ENCODE data around the gene ACSS3.

The ACSS3 gene

DNA sequence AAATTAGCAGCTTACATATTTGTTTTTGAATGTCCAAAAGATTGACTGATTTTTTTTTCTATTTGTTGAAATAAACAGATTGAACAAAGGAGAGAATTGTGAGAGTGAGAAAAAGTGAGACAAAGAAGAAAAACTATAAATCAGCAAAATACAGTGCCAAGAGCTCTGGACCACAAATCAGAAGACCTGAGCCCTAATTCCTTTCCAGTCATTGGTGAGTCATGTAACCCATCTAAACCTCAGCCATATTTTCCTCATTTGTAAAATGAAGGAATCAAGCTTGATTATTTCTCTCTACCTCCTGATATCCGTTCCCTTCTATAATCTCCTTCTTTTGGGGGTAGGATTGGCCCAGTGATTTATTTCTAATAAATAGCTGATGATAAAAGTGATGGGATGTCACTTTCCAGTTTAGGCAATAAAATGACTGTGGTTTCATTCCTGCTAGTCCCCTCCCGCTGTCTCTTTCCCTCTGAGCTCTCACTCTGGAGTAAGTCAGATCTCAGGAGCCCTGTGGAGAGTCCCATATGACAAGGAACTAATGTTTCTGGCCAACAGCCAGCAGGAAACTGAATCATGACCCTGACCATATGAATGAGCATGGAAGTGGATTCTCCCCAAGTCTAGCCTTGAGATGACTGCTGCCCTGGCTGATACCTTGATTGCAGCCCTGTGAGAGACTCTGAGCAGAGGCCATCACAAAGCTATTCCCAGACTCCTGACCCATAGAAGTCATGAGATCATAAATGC is 218.9 kb downstream of the ACSS3 start:
- no peak for DNase-seq (ENCODE audit: low spot score)

DNA sequence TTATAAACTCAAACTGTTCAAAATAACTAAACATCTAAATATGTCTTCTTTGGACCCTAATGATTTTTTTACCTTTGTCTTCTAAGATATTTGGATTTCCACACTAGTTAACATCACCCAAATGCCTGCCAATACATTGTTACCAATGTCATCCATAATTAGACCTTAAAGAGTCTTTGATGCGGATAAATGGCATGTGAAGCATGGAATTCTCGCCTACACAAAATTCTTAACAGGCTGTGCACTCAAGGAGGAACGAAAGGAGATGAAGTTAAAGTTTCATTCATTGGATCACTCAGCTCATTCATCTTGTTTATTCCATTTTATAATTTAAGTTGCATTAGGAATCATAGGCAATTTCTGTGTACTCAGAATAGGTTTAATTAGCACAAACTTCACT is 219.7 kb downstream of the ACSS3 start:
- no peak for DNase-seq (ENCODE audit: low spot score)

DNA sequence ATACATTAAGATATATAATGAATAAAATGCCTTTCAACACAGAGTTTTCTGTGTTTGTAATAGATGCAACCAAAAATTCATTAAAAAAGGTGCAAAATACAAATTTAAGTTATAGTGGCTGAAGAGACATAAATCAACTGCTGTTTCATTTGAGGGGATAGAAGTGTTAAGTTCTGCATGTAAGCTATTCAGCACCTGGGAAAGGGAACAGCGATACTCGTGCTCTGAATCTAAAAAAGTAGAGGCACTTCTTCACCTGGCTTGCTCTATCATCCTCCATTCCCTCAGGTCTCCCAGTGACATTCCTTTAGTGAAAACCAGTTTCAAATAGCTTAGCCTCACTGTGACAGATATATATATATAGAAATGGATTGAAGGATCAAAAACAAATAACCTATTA is 222.6 kb downstream of the ACSS3 start:
- DNase-seq (ENCODE audit: low spot score): no peak

DNA sequence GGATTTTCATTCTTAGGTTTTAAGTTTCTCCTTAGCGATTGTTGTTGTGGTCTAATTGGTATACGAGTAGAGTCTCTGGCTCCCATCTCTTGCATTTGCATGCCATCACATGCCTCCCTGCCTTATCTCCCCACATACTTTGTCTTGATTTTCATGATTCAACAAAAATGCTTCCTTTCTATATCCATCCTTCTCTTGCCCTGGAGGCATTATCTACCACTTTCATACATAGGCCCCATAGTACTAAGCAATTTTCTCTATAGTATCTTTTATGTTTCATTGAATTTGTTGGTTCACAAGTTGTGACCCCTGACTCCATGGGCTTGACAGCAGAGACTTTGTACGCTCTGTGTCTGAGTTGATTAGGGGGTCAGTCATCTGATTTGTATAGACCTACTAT is 226.1 kb downstream of the ACSS3 start:
- no peak for DNase-seq (ENCODE audit: low spot score)

All from D341Med (cell line).